ENCODE measurements around the gene CALN1. TPM values are rescaled to one million over a fixed set of nuclear protein-coding genes. Genes with fewer than 3 reads are reported as not detected.

Gene CALN1
- total RNA-seq, 5 donors from 2014 or later (not counting 1 experiment from before 2014, with no cell fraction given), result 0.03 to 0.26 (median 0.05) TPM

- Mint-ChIP-seq H3K4me3 (no peak overlapping the region), H3K27ac (no peak overlapping the region), H3K9me3 (peaks cover 16 to 26% (median 25%) of the 10 kb centered on the region in 3 donors), H3K36me3 (no peaks in the 10 kb centered on the region), H3K27me3 (no peaks in the 10 kb centered on the region), H3K4me1 (no peaks in the 10 kb centered on the region)
- DNase-seq (no peak), ATAC-seq (replicated peaks in 1 of 4) (no peak)
- Histone ChIP-seq H3K4me3 (ENCODE audit: control insufficient read depth in 1 of 2, extremely low read depth in 1 of 2, low read length in 1 of 2) (no peak overlapping the region), H3K4me1 (ENCODE audit: control insufficient read depth in 1 of 2, extremely low read depth in 1 of 2, insufficient read depth in 2 of 2, low read length in 2 of 2) (no peaks in the 10 kb centered on the region), H3K27ac (ENCODE audit: low read length) (no peak overlapping the region), H3K27me3 (replicated peaks in 1 of 2; ENCODE audit: control insufficient read depth in 2 of 2, extremely low read depth in 1 of 2, insufficient read depth in 2 of 2, low read length in 1 of 2) (no peaks in the 10 kb centered on the region), H3K9me3 (peaks cover 2% of the 10 kb centered on the region), H3K36me3 (ENCODE audit: control insufficient read depth in 2 of 2, extremely low read depth in 1 of 2, insufficient read depth in 1 of 2, low read length in 1 of 2) (no peaks in the 10 kb centered on the region)
- POLR2A ChIA-PET, result no interaction called here
- 76% methylated on average over 5 of the region's 7 CpGs for WGBS (ENCODE audit: insufficient coverage)
- CTCF ChIA-PET, result no interaction called here
Observed at GRCh38 chr7:72275382-72276070, 136.6 kb downstream of the CALN1 start.

- Mint-ChIP-seq H3K4me3 (no peak overlapping the region), H3K36me3 (no peaks in the 10 kb centered on the region), H3K27me3 (no peaks in the 10 kb centered on the region), H3K4me1 (no peaks in the 10 kb centered on the region), H3K27ac (no peak overlapping the region), H3K9me3 (peaks cover 21 to 32% (median 25%) of the 10 kb centered on the region in 3 donors)
- H3K36me3 ChIP-seq (ENCODE audit: control insufficient read depth in 2 of 2, extremely low read depth in 1 of 2, insufficient read depth in 1 of 2, low read length in 1 of 2), result no peaks in the 10 kb centered on the region
- ChIA-PET POLR2A (no interaction called here), CTCF (no interaction called here)
- ATAC-seq (replicated peaks in 1 of 4) (no peak), DNase-seq (no peak)
- H3K4me3 ChIP-seq (ENCODE audit: control insufficient read depth in 1 of 2, extremely low read depth in 1 of 2, low read length in 1 of 2), result no peak overlapping the region
- H3K27ac ChIP-seq (ENCODE audit: low read length), result no peak overlapping the region
- H3K9me3 ChIP-seq, result peaks cover 2% of the 10 kb centered on the region
- 100% methylated on average over 1 of the region's 6 CpGs for WGBS (ENCODE audit: insufficient coverage)
- no peaks in the 10 kb centered on the region for H3K4me1 ChIP-seq (ENCODE audit: control insufficient read depth in 1 of 2, extremely low read depth in 1 of 2, insufficient read depth in 2 of 2, low read length in 2 of 2)
- H3K27me3 ChIP-seq (replicated peaks in 1 of 2; ENCODE audit: control insufficient read depth in 2 of 2, extremely low read depth in 1 of 2, insufficient read depth in 2 of 2, low read length in 1 of 2), result no peaks in the 10 kb centered on the region
Observed at GRCh38 chr7:72272479-72272878, 139.7 kb downstream of the CALN1 start.

GRCh38 chr7:72268796-72269195, 143.3 kb downstream of the CALN1 start:
- Histone ChIP-seq H3K36me3 (ENCODE audit: control insufficient read depth in 2 of 2, extremely low read depth in 1 of 2, insufficient read depth in 1 of 2, low read length in 1 of 2) (no peaks in the 10 kb centered on the region), H3K27ac (ENCODE audit: low read length) (no peak overlapping the region), H3K27me3 (replicated peaks in 1 of 2; ENCODE audit: control insufficient read depth in 2 of 2, extremely low read depth in 1 of 2, insufficient read depth in 2 of 2, low read length in 1 of 2) (no peaks in the 10 kb centered on the region), H3K4me3 (ENCODE audit: control insufficient read depth in 1 of 2, extremely low read depth in 1 of 2, low read length in 1 of 2) (no peak overlapping the region), H3K9me3 (no peaks in the 10 kb centered on the region), H3K4me1 (ENCODE audit: control insufficient read depth in 1 of 2, extremely low read depth in 1 of 2, insufficient read depth in 2 of 2, low read length in 2 of 2) (no peaks in the 10 kb centered on the region)
- no peak for ATAC-seq (replicated peaks in 1 of 4)
- no CpG with 5 or more reads among the region's 3 CpGs for WGBS (ENCODE audit: insufficient coverage)
- Mint-ChIP-seq H3K27ac (no peak overlapping the region), H3K36me3 (no peaks in the 10 kb centered on the region), H3K4me1 (no peaks in the 10 kb centered on the region), H3K27me3 (no peaks in the 10 kb centered on the region), H3K4me3 (no peak overlapping the region), H3K9me3 (peaks cover 14 to 17% (median 15%) of the 10 kb centered on the region in 3 donors)
- ChIA-PET POLR2A (no interaction called here), CTCF (no interaction called here)
- DNase-seq, result no peak

GRCh38 chr7:72268090-72268489, 144.0 kb downstream of the CALN1 start:
- H3K27me3 Mint-ChIP-seq, result no peaks in the 10 kb centered on the region
- Histone ChIP-seq H3K4me3 (ENCODE audit: control insufficient read depth in 1 of 2, extremely low read depth in 1 of 2, low read length in 1 of 2) (no peak overlapping the region), H3K4me1 (ENCODE audit: control insufficient read depth in 1 of 2, extremely low read depth in 1 of 2, insufficient read depth in 2 of 2, low read length in 2 of 2) (no peaks in the 10 kb centered on the region), H3K36me3 (ENCODE audit: control insufficient read depth in 2 of 2, extremely low read depth in 1 of 2, insufficient read depth in 1 of 2, low read length in 1 of 2) (no peaks in the 10 kb centered on the region), H3K27me3 (replicated peaks in 1 of 2; ENCODE audit: control insufficient read depth in 2 of 2, extremely low read depth in 1 of 2, insufficient read depth in 2 of 2, low read length in 1 of 2) (no peaks in the 10 kb centered on the region), H3K9me3 (no peaks in the 10 kb centered on the region), H3K27ac (ENCODE audit: low read length) (no peak overlapping the region)
- no peak overlapping the region for H3K27ac Mint-ChIP-seq
- peaks cover 14 to 17% (median 15%) of the 10 kb centered on the region in 3 donors for H3K9me3 Mint-ChIP-seq
- ChIA-PET POLR2A (no interaction called here), CTCF (no interaction called here)
- WGBS (ENCODE audit: insufficient coverage), result no CpG with 5 or more reads among the region's 2 CpGs
- H3K36me3 Mint-ChIP-seq, result no peaks in the 10 kb centered on the region
- DNase-seq (no peak), ATAC-seq (replicated peaks in 1 of 4) (no peak)
- no peak overlapping the region for H3K4me3 Mint-ChIP-seq
- no peaks in the 10 kb centered on the region for H3K4me1 Mint-ChIP-seq

GRCh38 chr7:72267291-72267800, 144.8 kb downstream of the CALN1 start:
- ATAC-seq (replicated peaks in 1 of 4) (no peak), DNase-seq (no peak)
- Mint-ChIP-seq H3K27me3 (no peaks in the 10 kb centered on the region), H3K36me3 (no peaks in the 10 kb centered on the region), H3K9me3 (peaks cover 14 to 16% (median 15%) of the 10 kb centered on the region in 3 donors), H3K4me3 (no peak overlapping the region), H3K4me1 (no peaks in the 10 kb centered on the region), H3K27ac (no peak overlapping the region)
- ChIA-PET CTCF (no interaction called here), POLR2A (no interaction called here)
- WGBS (ENCODE audit: insufficient coverage), result 53% methylated on average over 3 of the region's 3 CpGs
- H3K27me3 ChIP-seq (replicated peaks in 1 of 2; ENCODE audit: control insufficient read depth in 2 of 2, extremely low read depth in 1 of 2, insufficient read depth in 2 of 2, low read length in 1 of 2), result no peaks in the 10 kb centered on the region
- H3K9me3 ChIP-seq, result no peaks in the 10 kb centered on the region
- no peak overlapping the region for H3K27ac ChIP-seq (ENCODE audit: low read length)
- no peaks in the 10 kb centered on the region for H3K36me3 ChIP-seq (ENCODE audit: control insufficient read depth in 2 of 2, extremely low read depth in 1 of 2, insufficient read depth in 1 of 2, low read length in 1 of 2)
- H3K4me1 ChIP-seq (ENCODE audit: control insufficient read depth in 1 of 2, extremely low read depth in 1 of 2, insufficient read depth in 2 of 2, low read length in 2 of 2), result no peaks in the 10 kb centered on the region
- H3K4me3 ChIP-seq (ENCODE audit: control insufficient read depth in 1 of 2, extremely low read depth in 1 of 2, low read length in 1 of 2), result no peak overlapping the region

GRCh38 chr7:72266771-72267170, 145.4 kb downstream of the CALN1 start:
- Histone ChIP-seq H3K9me3 (no peaks in the 10 kb centered on the region), H3K4me3 (ENCODE audit: control insufficient read depth in 1 of 2, extremely low read depth in 1 of 2, low read length in 1 of 2) (no peak overlapping the region), H3K27me3 (replicated peaks in 1 of 2; ENCODE audit: control insufficient read depth in 2 of 2, extremely low read depth in 1 of 2, insufficient read depth in 2 of 2, low read length in 1 of 2) (no peaks in the 10 kb centered on the region), H3K4me1 (ENCODE audit: control insufficient read depth in 1 of 2, extremely low read depth in 1 of 2, insufficient read depth in 2 of 2, low read length in 2 of 2) (no peaks in the 10 kb centered on the region), H3K36me3 (ENCODE audit: control insufficient read depth in 2 of 2, extremely low read depth in 1 of 2, insufficient read depth in 1 of 2, low read length in 1 of 2) (no peaks in the 10 kb centered on the region), H3K27ac (ENCODE audit: low read length) (no peak overlapping the region)
- Mint-ChIP-seq H3K36me3 (no peaks in the 10 kb centered on the region), H3K4me1 (no peaks in the 10 kb centered on the region), H3K27me3 (no peaks in the 10 kb centered on the region), H3K9me3 (peaks cover 14 to 16% (median 15%) of the 10 kb centered on the region in 3 donors), H3K27ac (no peak overlapping the region), H3K4me3 (no peak overlapping the region)
- ChIA-PET CTCF (no interaction called here), POLR2A (no interaction called here)
- WGBS (ENCODE audit: insufficient coverage), result no CpG with 5 or more reads among the region's 2 CpGs
- no peak for DNase-seq
- ATAC-seq (replicated peaks in 1 of 4), result no peak
